ENCODE data around the gene COPS3.
"Not testable (repeated sequence)": the region's sequence is repeated elsewhere in the genome, so short reads cannot be mapped to it uniquely, and the experiment has no call there.

The COPS3 gene

DNA sequence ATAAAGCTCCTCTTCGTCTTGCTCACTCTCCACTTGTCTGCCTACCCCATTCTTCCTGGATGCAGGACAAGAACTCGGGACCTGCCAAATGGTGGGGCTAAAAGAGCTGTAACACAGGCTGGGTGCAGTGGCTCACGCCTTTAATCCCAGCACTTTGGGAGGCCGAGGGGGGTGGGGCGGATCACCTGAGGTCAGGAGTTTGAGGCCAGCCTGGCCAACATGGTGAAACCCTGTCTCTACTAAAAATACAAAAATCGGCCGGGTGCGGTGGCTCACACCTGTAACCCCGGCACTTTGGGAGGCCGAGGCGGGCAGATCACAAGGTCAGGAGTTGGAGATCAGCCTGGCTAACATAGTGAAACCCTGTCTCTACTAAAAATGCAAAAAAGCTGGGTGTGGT, 20.6 kb upstream of the COPS3 start:
- 94% methylated on average over 9 of the region's 11 CpGs for whole genome bisulfite sequencing (ENCODE audit: insufficient coverage)
- Histone ChIP-seq H3K4me3 (ENCODE audit: control insufficient read depth in 1 of 7, extremely low read depth in 1 of 7, insufficient read depth in 4 of 7, low read depth in 2 of 7, low read length in 6 of 7) (peak overlapping the region in 1 of 7 experiments; percentile 76), H3K4me1 (ENCODE audit: control extremely low read depth in 1 of 4, control insufficient read depth in 4 of 4, insufficient read depth in 4 of 4, low read length in 3 of 4) (peaks cover 15 to 51% (median 46%) of the 10 kb centered on the region in 4 experiments)
- ChIA-PET CTCF (interaction anchor here (0.9 to 1.1 kb wide), 2 partner anchors 10 to 31 kb away, joined by 3 read pairs; no protein-coding TSS in a partner anchor), POLR2A (interaction anchor here (2.3 kb wide), 1 partner anchor 21 kb away, joined by 12 read pairs; the partner anchor contains the start of gene COPS3)
- H3K9me3 ChIP-seq (ENCODE audit: control extremely low read depth in 1 of 5, control insufficient read depth in 4 of 5, insufficient read depth in 2 of 5, low read depth in 1 of 5, low read length in 4 of 5); H3K36me3 ChIP-seq (ENCODE audit: control insufficient read depth in 4 of 4, insufficient read depth in 4 of 4, low read length in 3 of 4); H3K27ac ChIP-seq (ENCODE audit: insufficient read depth in 1 of 2, low read depth in 1 of 2, low read length in 2 of 2, poor library complexity in 1 of 2, severe bottlenecking in 2 of 2); DNase-seq; H3K27me3 ChIP-seq (replicated peaks in 2 of 5; ENCODE audit: control insufficient read depth in 4 of 5, insufficient read depth in 5 of 5, low read length in 4 of 5): not testable (repeated sequence)

DNA sequence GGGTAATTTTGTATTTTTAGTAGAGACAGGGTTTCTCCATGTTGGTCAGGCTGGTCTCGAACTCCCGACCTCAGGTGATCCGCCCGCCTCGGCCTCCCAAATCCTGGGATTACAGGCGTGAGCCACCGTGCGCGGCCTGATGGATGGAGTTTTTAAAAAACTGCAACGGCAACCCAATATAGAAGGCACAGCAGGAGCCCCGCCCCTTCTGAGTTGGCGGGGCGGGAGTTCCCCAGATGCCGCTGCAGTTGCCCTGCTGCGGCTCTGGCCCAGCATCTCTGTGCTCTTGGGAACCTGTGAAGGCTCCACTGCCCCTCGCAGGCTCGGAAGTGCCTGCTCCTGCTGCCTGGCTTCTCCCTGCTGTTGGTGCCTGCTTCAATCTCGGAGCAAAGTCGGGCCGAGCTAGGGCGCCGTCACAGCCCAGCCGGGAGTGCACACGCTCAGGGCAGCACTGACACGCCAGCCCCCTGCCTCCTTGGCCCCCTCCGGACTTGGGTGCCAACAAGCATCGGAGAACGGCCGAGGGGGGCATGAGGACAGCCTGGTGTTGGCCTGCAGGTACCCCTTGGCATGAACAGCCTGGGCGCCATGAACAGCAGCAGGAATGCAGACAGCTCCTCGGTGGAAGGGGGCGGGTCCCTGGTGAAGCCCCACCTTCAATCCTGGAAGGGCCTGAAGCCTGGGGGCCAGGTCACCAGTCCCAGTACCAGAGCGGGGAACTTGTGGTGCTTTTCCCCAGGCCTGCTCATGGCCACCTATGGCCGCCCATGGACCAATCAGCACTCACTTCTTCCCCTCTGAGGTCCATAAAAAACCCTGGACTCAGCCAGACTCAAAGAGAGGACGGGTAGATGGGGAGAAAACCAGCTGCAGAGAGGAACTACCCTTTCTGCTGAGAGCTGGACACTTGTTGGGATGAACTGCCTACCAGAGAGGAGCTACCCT, 19.9 kb upstream of the COPS3 start:
- Histone ChIP-seq H3K9me3 (ENCODE audit: control extremely low read depth in 1 of 5, control insufficient read depth in 4 of 5, insufficient read depth in 2 of 5, low read depth in 1 of 5, low read length in 4 of 5) (no peaks in the 10 kb centered on the region), H3K4me1 (ENCODE audit: control extremely low read depth in 1 of 4, control insufficient read depth in 4 of 4, insufficient read depth in 4 of 4, low read length in 3 of 4) (peaks cover 13 to 43% (median 39%) of the 10 kb centered on the region in 4 experiments), H3K27ac (ENCODE audit: insufficient read depth in 1 of 2, low read depth in 1 of 2, low read length in 2 of 2, poor library complexity in 1 of 2, severe bottlenecking in 2 of 2) (peak overlapping the region in 1 of 2 experiments; percentile 49), H3K36me3 (ENCODE audit: control insufficient read depth in 4 of 4, insufficient read depth in 4 of 4, low read length in 3 of 4) (no peaks in the 10 kb centered on the region), H3K4me3 (ENCODE audit: control insufficient read depth in 1 of 7, extremely low read depth in 1 of 7, insufficient read depth in 4 of 7, low read depth in 2 of 7, low read length in 6 of 7) (peak overlapping the region; percentile 33 to 85 (median 68)), H3K27me3 (replicated peaks in 2 of 5; ENCODE audit: control insufficient read depth in 4 of 5, insufficient read depth in 5 of 5, low read length in 4 of 5) (no peaks in the 10 kb centered on the region)
- POLR2A ChIA-PET, result interaction anchor here (1.0 to 2.3 kb wide), 2 partner anchors 20 to 87 kb away, joined by 3 to 12 read pairs; partner anchors contain the start of gene COPS3
- WGBS (ENCODE audit: insufficient coverage), result 4% methylated on average over 33 of the region's 35 CpGs
- CTCF ChIA-PET, result interaction anchor here (0.9 to 1.1 kb wide), 2 partner anchors 9 to 30 kb away, joined by 3 read pairs; no protein-coding TSS in a partner anchor
- DNase-seq, result peak; percentile 60 to 78 (median 76)

GRCh38 chr17:17298108-17298507, 17.1 kb upstream of the COPS3 start:
- DNase-seq, result no peak
- no peaks in the 10 kb centered on the region for H3K36me3 ChIP-seq (ENCODE audit: control insufficient read depth in 4 of 4, insufficient read depth in 4 of 4, low read length in 3 of 4)
- no peaks in the 10 kb centered on the region for H3K27me3 ChIP-seq (replicated peaks in 2 of 5; ENCODE audit: control insufficient read depth in 4 of 5, insufficient read depth in 5 of 5, low read length in 4 of 5)
- WGBS (ENCODE audit: insufficient coverage), result no CpG with 5 or more reads among the region's 3 CpGs
- H3K27ac ChIP-seq (ENCODE audit: insufficient read depth in 1 of 2, low read depth in 1 of 2, low read length in 2 of 2, poor library complexity in 1 of 2, severe bottlenecking in 2 of 2), result no peak overlapping the region
- no peaks in the 10 kb centered on the region for H3K9me3 ChIP-seq (ENCODE audit: control extremely low read depth in 1 of 5, control insufficient read depth in 4 of 5, insufficient read depth in 2 of 5, low read depth in 1 of 5, low read length in 4 of 5)
- no peak overlapping the region for H3K4me3 ChIP-seq (ENCODE audit: control insufficient read depth in 1 of 7, extremely low read depth in 1 of 7, insufficient read depth in 4 of 7, low read depth in 2 of 7, low read length in 6 of 7)
- ChIA-PET CTCF (no interaction called here), POLR2A (no interaction called here)
- H3K4me1 ChIP-seq (ENCODE audit: control extremely low read depth in 1 of 4, control insufficient read depth in 4 of 4, insufficient read depth in 4 of 4, low read length in 3 of 4), result peaks cover 0 to 21% (median 17%) of the 10 kb centered on the region in 4 experiments

GRCh38 chr17:17297217-17297616, 16.2 kb upstream of the COPS3 start:
- ChIA-PET POLR2A (no interaction called here), CTCF (no interaction called here)
- no peaks in the 10 kb centered on the region for H3K36me3 ChIP-seq (ENCODE audit: control insufficient read depth in 4 of 4, insufficient read depth in 4 of 4, low read length in 3 of 4)
- H3K4me3 ChIP-seq (ENCODE audit: control insufficient read depth in 1 of 7, extremely low read depth in 1 of 7, insufficient read depth in 4 of 7, low read depth in 2 of 7, low read length in 6 of 7), result no peak overlapping the region
- 100% methylated on average over 2 of the region's 3 CpGs for whole genome bisulfite sequencing (ENCODE audit: insufficient coverage)
- H3K4me1 ChIP-seq (ENCODE audit: control extremely low read depth in 1 of 4, control insufficient read depth in 4 of 4, insufficient read depth in 4 of 4, low read length in 3 of 4), result peaks cover 0 to 13% (median 10%) of the 10 kb centered on the region in 4 experiments
- no peaks in the 10 kb centered on the region for H3K9me3 ChIP-seq (ENCODE audit: control extremely low read depth in 1 of 5, control insufficient read depth in 4 of 5, insufficient read depth in 2 of 5, low read depth in 1 of 5, low read length in 4 of 5)
- no peak for DNase-seq
- H3K27me3 ChIP-seq (replicated peaks in 2 of 5; ENCODE audit: control insufficient read depth in 4 of 5, insufficient read depth in 5 of 5, low read length in 4 of 5), result no peaks in the 10 kb centered on the region
- H3K27ac ChIP-seq (ENCODE audit: insufficient read depth in 1 of 2, low read depth in 1 of 2, low read length in 2 of 2, poor library complexity in 1 of 2, severe bottlenecking in 2 of 2), result no peak overlapping the region

- CTCF ChIA-PET, result no interaction called here
- POLR2A ChIA-PET, result no interaction called here
- no peak for DNase-seq
- Histone ChIP-seq H3K9me3 (ENCODE audit: control extremely low read depth in 1 of 5, control insufficient read depth in 4 of 5, insufficient read depth in 2 of 5, low read depth in 1 of 5, low read length in 4 of 5) (no peaks in the 10 kb centered on the region), H3K4me3 (ENCODE audit: control insufficient read depth in 1 of 7, extremely low read depth in 1 of 7, insufficient read depth in 4 of 7, low read depth in 2 of 7, low read length in 6 of 7) (no peak overlapping the region), H3K4me1 (ENCODE audit: control extremely low read depth in 1 of 4, control insufficient read depth in 4 of 4, insufficient read depth in 4 of 4, low read length in 3 of 4) (no peaks in the 10 kb centered on the region), H3K27me3 (replicated peaks in 2 of 5; ENCODE audit: control insufficient read depth in 4 of 5, insufficient read depth in 5 of 5, low read length in 4 of 5) (no peaks in the 10 kb centered on the region), H3K36me3 (ENCODE audit: control insufficient read depth in 4 of 4, insufficient read depth in 4 of 4, low read length in 3 of 4) (no peaks in the 10 kb centered on the region), H3K27ac (ENCODE audit: insufficient read depth in 1 of 2, low read depth in 1 of 2, low read length in 2 of 2, poor library complexity in 1 of 2, severe bottlenecking in 2 of 2) (no peak overlapping the region)
- 100% methylated on average over 4 of the region's 4 CpGs for WGBS (ENCODE audit: insufficient coverage)
Measured at GRCh38 chr17:17295141-17295540, 14.1 kb upstream of the COPS3 start.

- H3K36me3 ChIP-seq (ENCODE audit: control insufficient read depth in 4 of 4, insufficient read depth in 4 of 4, low read length in 3 of 4), result no peaks in the 10 kb centered on the region
- 94% methylated on average over 7 of the region's 7 CpGs for WGBS (ENCODE audit: insufficient coverage)
- H3K4me3 ChIP-seq (ENCODE audit: control insufficient read depth in 1 of 7, extremely low read depth in 1 of 7, insufficient read depth in 4 of 7, low read depth in 2 of 7, low read length in 6 of 7), result no peak overlapping the region
- no peak for DNase-seq
- no peaks in the 10 kb centered on the region for H3K27me3 ChIP-seq (replicated peaks in 2 of 5; ENCODE audit: control insufficient read depth in 4 of 5, insufficient read depth in 5 of 5, low read length in 4 of 5)
- ChIA-PET CTCF (no interaction called here), POLR2A (no interaction called here)
- H3K4me1 ChIP-seq (ENCODE audit: control extremely low read depth in 1 of 4, control insufficient read depth in 4 of 4, insufficient read depth in 4 of 4, low read length in 3 of 4), result no peaks in the 10 kb centered on the region
- no peak overlapping the region for H3K27ac ChIP-seq (ENCODE audit: insufficient read depth in 1 of 2, low read depth in 1 of 2, low read length in 2 of 2, poor library complexity in 1 of 2, severe bottlenecking in 2 of 2)
- no peaks in the 10 kb centered on the region for H3K9me3 ChIP-seq (ENCODE audit: control extremely low read depth in 1 of 5, control insufficient read depth in 4 of 5, insufficient read depth in 2 of 5, low read depth in 1 of 5, low read length in 4 of 5)
Measured at GRCh38 chr17:17289701-17290100, 8.7 kb upstream of the COPS3 start.

DNA sequence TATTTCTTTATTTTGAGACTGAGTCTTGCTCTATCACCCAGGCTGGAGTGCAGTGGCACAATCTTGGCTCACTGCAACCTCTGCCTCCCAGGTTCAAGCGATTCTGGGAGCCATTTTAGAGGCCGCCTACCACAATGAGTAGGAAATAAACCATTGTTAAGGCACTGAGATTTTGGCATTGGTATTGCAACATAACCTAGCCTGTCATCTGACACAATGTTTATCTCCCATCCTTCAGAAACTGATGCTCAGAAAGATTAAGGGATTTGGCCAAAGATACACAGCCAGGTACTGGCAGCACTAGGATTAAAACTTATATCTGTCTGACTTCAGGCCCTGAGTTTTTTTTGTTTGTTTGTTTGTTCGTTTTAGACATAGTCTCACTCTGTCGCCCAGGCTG, 8.0 kb upstream of the COPS3 start:
- WGBS (ENCODE audit: insufficient coverage), result 67% methylated on average over 1 of the region's 4 CpGs
- H3K27me3 ChIP-seq (replicated peaks in 2 of 5; ENCODE audit: control insufficient read depth in 4 of 5, insufficient read depth in 5 of 5, low read length in 4 of 5), result no peaks in the 10 kb centered on the region
- CTCF ChIA-PET, result no interaction called here
- POLR2A ChIA-PET, result no interaction called here
- H3K4me1 ChIP-seq (ENCODE audit: control extremely low read depth in 1 of 4, control insufficient read depth in 4 of 4, insufficient read depth in 4 of 4, low read length in 3 of 4), result no peaks in the 10 kb centered on the region
- no peak overlapping the region for H3K27ac ChIP-seq (ENCODE audit: insufficient read depth in 1 of 2, low read depth in 1 of 2, low read length in 2 of 2, poor library complexity in 1 of 2, severe bottlenecking in 2 of 2)
- no peaks in the 10 kb centered on the region for H3K36me3 ChIP-seq (ENCODE audit: control insufficient read depth in 4 of 4, insufficient read depth in 4 of 4, low read length in 3 of 4)
- no peak overlapping the region for H3K4me3 ChIP-seq (ENCODE audit: control insufficient read depth in 1 of 7, extremely low read depth in 1 of 7, insufficient read depth in 4 of 7, low read depth in 2 of 7, low read length in 6 of 7)
- no peak for DNase-seq
- no peaks in the 10 kb centered on the region for H3K9me3 ChIP-seq (ENCODE audit: control extremely low read depth in 1 of 5, control insufficient read depth in 4 of 5, insufficient read depth in 2 of 5, low read depth in 1 of 5, low read length in 4 of 5)

All from common myeloid progenitor, CD34-positive (primary cell).